ENCODE data around the gene CTNNA3.

GRCh38 chr10:66654861-66655260 lies 1041.1 kb downstream of the CTNNA3 start:
- TF ChIP-seq, protein P1, sequence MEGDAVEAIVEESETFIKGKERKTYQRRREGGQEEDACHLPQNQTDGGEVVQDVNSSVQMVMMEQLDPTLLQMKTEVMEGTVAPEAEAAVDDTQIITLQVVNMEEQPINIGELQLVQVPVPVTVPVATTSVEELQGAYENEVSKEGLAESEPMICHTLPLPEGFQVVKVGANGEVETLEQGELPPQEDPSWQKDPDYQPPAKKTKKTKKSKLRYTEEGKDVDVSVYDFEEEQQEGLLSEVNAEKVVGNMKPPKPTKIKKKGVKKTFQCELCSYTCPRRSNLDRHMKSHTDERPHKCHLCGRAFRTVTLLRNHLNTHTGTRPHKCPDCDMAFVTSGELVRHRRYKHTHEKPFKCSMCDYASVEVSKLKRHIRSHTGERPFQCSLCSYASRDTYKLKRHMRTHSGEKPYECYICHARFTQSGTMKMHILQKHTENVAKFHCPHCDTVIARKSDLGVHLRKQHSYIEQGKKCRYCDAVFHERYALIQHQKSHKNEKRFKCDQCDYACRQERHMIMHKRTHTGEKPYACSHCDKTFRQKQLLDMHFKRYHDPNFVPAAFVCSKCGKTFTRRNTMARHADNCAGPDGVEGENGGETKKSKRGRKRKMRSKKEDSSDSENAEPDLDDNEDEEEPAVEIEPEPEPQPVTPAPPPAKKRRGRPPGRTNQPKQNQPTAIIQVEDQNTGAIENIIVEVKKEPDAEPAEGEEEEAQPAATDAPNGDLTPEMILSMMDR (IDR thresholded peaks at IDR 0.05) = no peak
- no peak for TF ChIP-seq POLR2A (IDR thresholded peaks at IDR 0.05)

Data from uterus (tissue), 2 donors.